Measurements from ENCODE around the gene NBEA. TPM values are rescaled to one million over a fixed set of nuclear protein-coding genes. Genes with fewer than 3 reads are reported as not detected.

NBEA gene
- total and polyA plus RNA-seq, 2 experiments from 2014 or later, result 9.1 to 29.1 TPM

GRCh38 chr13:35527451-35527850 is 585.4 kb downstream of the NBEA start (continued):
- TF ChIP-seq ZNF462 (CRISPR knock-in tag; IDR thresholded peaks at IDR 0.05), result no peak

GRCh38 chr13:35530147-35530546 is 588.1 kb downstream of the NBEA start:
- peaks cover 17% of the 10 kb centered on the region for H3K4me1 ChIP-seq (ENCODE audit: insufficient read depth)
- no peak overlapping the region for H3K4me3 Mint-ChIP-seq
- no peaks in the 10 kb centered on the region for H3K79me2 ChIP-seq (replicated peaks; ENCODE audit: insufficient read depth)
- no peak overlapping the region for H3K27ac Mint-ChIP-seq
- ATAC-seq (no peak), DNase-seq (ENCODE audit: low spot score) (no peak)
- no peaks in the 10 kb centered on the region; the same call in 2 of the 3 replicates for H3K9me3 Mint-ChIP-seq
- peaks cover 5% of the 10 kb centered on the region for H3K27me3 Mint-ChIP-seq (ENCODE audit: insufficient read depth, low read depth, poor library complexity)
- H3K27me3 ChIP-seq (ENCODE audit: insufficient read depth), result no peaks in the 10 kb centered on the region
- H3K4me2 ChIP-seq, result no peak overlapping the region
- H3K4me1 Mint-ChIP-seq, result peaks cover 10% of the 10 kb centered on the region
- H3K27ac ChIP-seq (ENCODE audit: low read depth), result no peak overlapping the region
- H4K20me1 ChIP-seq (replicated peaks; ENCODE audit: insufficient read depth), result no peaks in the 10 kb centered on the region
- no peak overlapping the region for H2AFZ ChIP-seq
- H3K36me3 Mint-ChIP-seq (ENCODE audit: low read depth), result no peaks in the 10 kb centered on the region
- H3K9me2 ChIP-seq (ENCODE audit: insufficient read depth), result no peaks in the 10 kb centered on the region; the same call in 1 of the 2 replicates
- no peaks in the 10 kb centered on the region for H3K36me3 ChIP-seq (ENCODE audit: insufficient read depth)
- no peaks in the 10 kb centered on the region for H3F3A ChIP-seq (replicated peaks; ENCODE audit: low read depth)
- H3K4me3 ChIP-seq, result no peak overlapping the region
- TF ChIP-seq JUNB (IDR thresholded peaks at IDR 0.05; ENCODE audit: unreplicated experiment), result no peak
- TF ChIP-seq ZNF462 (CRISPR knock-in tag; IDR thresholded peaks at IDR 0.05), result no peak
- no peak for TF ChIP-seq ZNF114 (CRISPR knock-in tag; IDR thresholded peaks at IDR 0.05)
- no peak for TF ChIP-seq STAT1 (IDR thresholded peaks at IDR 0.05; ENCODE audit: unreplicated experiment)
- TF ChIP-seq EZH2 (IDR thresholded peaks at IDR 0.05; ENCODE audit: low read depth, unreplicated experiment), result no peak
- TF ChIP-seq, protein P1, sequence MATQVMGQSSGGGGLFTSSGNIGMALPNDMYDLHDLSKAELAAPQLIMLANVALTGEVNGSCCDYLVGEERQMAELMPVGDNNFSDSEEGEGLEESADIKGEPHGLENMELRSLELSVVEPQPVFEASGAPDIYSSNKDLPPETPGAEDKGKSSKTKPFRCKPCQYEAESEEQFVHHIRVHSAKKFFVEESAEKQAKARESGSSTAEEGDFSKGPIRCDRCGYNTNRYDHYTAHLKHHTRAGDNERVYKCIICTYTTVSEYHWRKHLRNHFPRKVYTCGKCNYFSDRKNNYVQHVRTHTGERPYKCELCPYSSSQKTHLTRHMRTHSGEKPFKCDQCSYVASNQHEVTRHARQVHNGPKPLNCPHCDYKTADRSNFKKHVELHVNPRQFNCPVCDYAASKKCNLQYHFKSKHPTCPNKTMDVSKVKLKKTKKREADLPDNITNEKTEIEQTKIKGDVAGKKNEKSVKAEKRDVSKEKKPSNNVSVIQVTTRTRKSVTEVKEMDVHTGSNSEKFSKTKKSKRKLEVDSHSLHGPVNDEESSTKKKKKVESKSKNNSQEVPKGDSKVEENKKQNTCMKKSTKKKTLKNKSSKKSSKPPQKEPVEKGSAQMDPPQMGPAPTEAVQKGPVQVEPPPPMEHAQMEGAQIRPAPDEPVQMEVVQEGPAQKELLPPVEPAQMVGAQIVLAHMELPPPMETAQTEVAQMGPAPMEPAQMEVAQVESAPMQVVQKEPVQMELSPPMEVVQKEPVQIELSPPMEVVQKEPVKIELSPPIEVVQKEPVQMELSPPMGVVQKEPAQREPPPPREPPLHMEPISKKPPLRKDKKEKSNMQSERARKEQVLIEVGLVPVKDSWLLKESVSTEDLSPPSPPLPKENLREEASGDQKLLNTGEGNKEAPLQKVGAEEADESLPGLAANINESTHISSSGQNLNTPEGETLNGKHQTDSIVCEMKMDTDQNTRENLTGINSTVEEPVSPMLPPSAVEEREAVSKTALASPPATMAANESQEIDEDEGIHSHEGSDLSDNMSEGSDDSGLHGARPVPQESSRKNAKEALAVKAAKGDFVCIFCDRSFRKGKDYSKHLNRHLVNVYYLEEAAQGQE (IDR thresholded peaks at IDR 0.05; ENCODE audit: unreplicated experiment), result no peak

All from GM23338 (cell line).